Hepatocyte (in vitro differentiated cells): ENCODE data around the gene NUF2. TPM values are rescaled to one million over a fixed set of nuclear protein-coding genes. Genes with fewer than 3 reads are reported as not detected.
A peak's percentile ranks its signal among the peaks of the same experiment; 100 is the strongest.
"Not testable (repeated sequence)": the region's sequence is repeated elsewhere in the genome, so short reads cannot be mapped to it uniquely, and the experiment has no call there.

Experiments used
- DNase-seq: peaks from one replicate; pipeline ENCODE4 v3.0.0-alpha.2; 2016; ENCODE audit warnings: low spot score
- H2AFZ ChIP-seq: fragments of 200-600 bp; sonication (generic); 2 replicates; pipeline ENCODE4 v1.6.0; 2016; ENCODE audit warnings: antibody characterized with exemption, mild to moderate bottlenecking
- H3K27ac ChIP-seq: fragments of 200-600 bp; sonication (generic); 2 replicates; pipeline ENCODE4 v1.5.1; 2016; ENCODE audit warnings: mild to moderate bottlenecking
- H3K27me3 ChIP-seq: fragments of 200-600 bp; sonication (generic); 2 replicates; pipeline ENCODE4 v1.6.1; 2016
- H3K36me3 ChIP-seq: fragments of 200-600 bp; sonication (generic); replicated peaks from 2 replicates; pipeline ENCODE4 v1.5.1; 2016; ENCODE audit warnings: low read depth; ENCODE audit not compliant: insufficient read depth
- H3K4me1 ChIP-seq: fragments of 200-600 bp; sonication (generic); 2 replicates; pipeline ENCODE4 v1.5.1; 2016; ENCODE audit warnings: mild to moderate bottlenecking, moderate library complexity; ENCODE audit not compliant: insufficient read depth
- H3K4me2 ChIP-seq: fragments of 200-600 bp; sonication (generic); 2 replicates; pipeline ENCODE4 v1.6.0; 2016
- H3K4me3 ChIP-seq: fragments of 200-600 bp; sonication (generic); 2 replicates; pipeline ENCODE4 v1.5.1; 2016; ENCODE audit warnings: mild to moderate bottlenecking
- H3K79me2 ChIP-seq: fragments of 200-600 bp; sonication (generic); 2 replicates; pipeline ENCODE4 v1.6.0; 2017; ENCODE audit warnings: mild to moderate bottlenecking
- H3K9me2 ChIP-seq: fragments of 200-600 bp; sonication (generic); replicated peaks from 2 replicates; pipeline ENCODE4 v1.6.0; 2017; ENCODE audit warnings: mild to moderate bottlenecking; ENCODE audit not compliant: insufficient read depth
- H3K9me3 ChIP-seq: fragments of 200-600 bp; sonication (generic); 2 replicates; pipeline ENCODE4 v1.5.1; 2016; ENCODE audit warnings: low read depth, mild to moderate bottlenecking
- H4K20me1 ChIP-seq: fragments of 200-600 bp; sonication (generic); 2 replicates; pipeline ENCODE4 v1.6.0; 2016; ENCODE audit warnings: mild to moderate bottlenecking; ENCODE audit not compliant: insufficient read depth, poor library complexity, severe bottlenecking
- EZH2 ChIP-seq: fragments of 200-600 bp; sonication (generic); IDR thresholded peaks from 2 replicates; pipeline ENCODE4 v1.6.1; 2016; ENCODE audit warnings: antibody characterized with exemption, mild to moderate bottlenecking, borderline replicate concordance
- EZH2phosphoT487 ChIP-seq: fragments of 200-600 bp; sonication (generic); IDR thresholded peaks from one replicate; pipeline ENCODE4 v1.6.1; 2018; ENCODE audit warnings: antibody characterized with exemption, mild to moderate bottlenecking, low read depth, moderate library complexity; ENCODE audit not compliant: unreplicated experiment, severe bottlenecking
- WGBS: methylation state at CpG from one replicate; pipeline ENCODE4 v1.1.6; 2016; ENCODE audit warnings: low lambda C conversion rate; ENCODE audit errors: missing lambda C conversion rate; 5-methylcytosine and 5-hydroxymethylcytosine counted together
- polyA plus RNA-seq: library from polyadenylated mRNA; unstranded; fragments of >200 nt; fragmentation: Nextera tagmentation; extraction: Ambion mirVana; gene quantifications from 2 replicates; pipeline ENCODE4 v1.2.1, GENCODE V29; 2016
- total RNA-seq: library from RNA; depleted of rRNA; stranded (reverse); fragments of >200 nt; gene quantifications from 2 replicates; pipeline ENCODE4 v1.2.3, GENCODE V29; 2014
- TF ChIP-seq, protein P1 (sequence below): fragments of 200-600 bp; sonication (generic); IDR thresholded peaks from 2 replicates; pipeline ENCODE4 v1.5.1; 2016; ENCODE audit warnings: antibody characterized with exemption, mild to moderate bottlenecking; ENCODE audit not compliant: poor library complexity

NUF2 gene
- total and polyA plus RNA-seq, 2 experiments from 2014 or later, result 2.6 to 7.0 TPM

- peaks cover 3% of the 10 kb centered on the region for H3K4me1 ChIP-seq
- no peak for DNase-seq
- 28% methylated on average over 3 of the region's 3 CpGs for WGBS
- no peaks in the 10 kb centered on the region for H3K9me2 ChIP-seq
- H3K79me2 ChIP-seq, result peaks cover 18% of the 10 kb centered on the region
- H2AFZ ChIP-seq, result peak overlapping the region; percentile 98
- peak overlapping the region; percentile 87 for H3K4me2 ChIP-seq
- no peaks in the 10 kb centered on the region for H3K36me3 ChIP-seq
- peak overlapping the region; percentile 59 for H3K4me3 ChIP-seq
- no peaks in the 10 kb centered on the region for H3K9me3 ChIP-seq
- no peaks in the 10 kb centered on the region for H3K27me3 ChIP-seq
- H3K27ac ChIP-seq, result peak overlapping the region; percentile 86
- TF ChIP-seq, protein P1, sequence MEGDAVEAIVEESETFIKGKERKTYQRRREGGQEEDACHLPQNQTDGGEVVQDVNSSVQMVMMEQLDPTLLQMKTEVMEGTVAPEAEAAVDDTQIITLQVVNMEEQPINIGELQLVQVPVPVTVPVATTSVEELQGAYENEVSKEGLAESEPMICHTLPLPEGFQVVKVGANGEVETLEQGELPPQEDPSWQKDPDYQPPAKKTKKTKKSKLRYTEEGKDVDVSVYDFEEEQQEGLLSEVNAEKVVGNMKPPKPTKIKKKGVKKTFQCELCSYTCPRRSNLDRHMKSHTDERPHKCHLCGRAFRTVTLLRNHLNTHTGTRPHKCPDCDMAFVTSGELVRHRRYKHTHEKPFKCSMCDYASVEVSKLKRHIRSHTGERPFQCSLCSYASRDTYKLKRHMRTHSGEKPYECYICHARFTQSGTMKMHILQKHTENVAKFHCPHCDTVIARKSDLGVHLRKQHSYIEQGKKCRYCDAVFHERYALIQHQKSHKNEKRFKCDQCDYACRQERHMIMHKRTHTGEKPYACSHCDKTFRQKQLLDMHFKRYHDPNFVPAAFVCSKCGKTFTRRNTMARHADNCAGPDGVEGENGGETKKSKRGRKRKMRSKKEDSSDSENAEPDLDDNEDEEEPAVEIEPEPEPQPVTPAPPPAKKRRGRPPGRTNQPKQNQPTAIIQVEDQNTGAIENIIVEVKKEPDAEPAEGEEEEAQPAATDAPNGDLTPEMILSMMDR, result no peak
- TF ChIP-seq EZH2phosphoT487, result no peak
- no peak for TF ChIP-seq EZH2
- no peaks in the 10 kb centered on the region for H4K20me1 ChIP-seq
These were observed 863 bp upstream of the NUF2 start for GRCh38 chr1:163320891-163321290.

DNA sequence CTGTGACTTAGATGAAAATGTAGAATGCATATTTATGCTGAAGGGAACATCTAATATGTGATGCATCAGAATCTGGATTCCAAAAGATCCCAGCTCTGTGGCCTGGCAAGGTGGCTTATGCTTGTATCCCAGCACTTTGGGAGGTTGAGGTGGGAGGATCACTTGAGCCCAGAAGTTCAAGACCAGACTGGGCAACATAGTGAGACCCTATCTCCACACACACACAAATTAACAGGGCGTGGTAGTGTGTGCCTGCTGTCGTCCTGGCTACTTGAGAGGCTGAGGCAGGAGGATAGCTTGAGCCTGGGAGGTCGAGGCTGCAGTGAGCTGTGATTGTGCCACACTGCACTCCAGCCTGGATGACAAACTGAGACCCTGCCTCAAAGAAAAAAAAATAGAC, 1.6 kb downstream of the NUF2 start:
- Histone ChIP-seq H3K79me2 (peaks cover 18% of the 10 kb centered on the region), H3K4me2 (peak overlapping the region; percentile 85)
- not testable (repeated sequence) for H3K27ac ChIP-seq, H3K9me3 ChIP-seq, DNase-seq, H2AFZ ChIP-seq, H3K4me3 ChIP-seq, H3K9me2 ChIP-seq, H3K36me3 ChIP-seq, H3K4me1 ChIP-seq, H3K27me3 ChIP-seq, H4K20me1 ChIP-seq
- WGBS, result 92% methylated on average over 3 of the region's 3 CpGs

- Histone ChIP-seq H3K27ac (no peak overlapping the region), H3K27me3 (no peaks in the 10 kb centered on the region), H3K4me1 (no peaks in the 10 kb centered on the region), H3K9me3 (no peaks in the 10 kb centered on the region), H2AFZ (no peak overlapping the region), H4K20me1 (no peaks in the 10 kb centered on the region), H3K4me3 (no peak overlapping the region), H3K9me2 (no peaks in the 10 kb centered on the region), H3K4me2 (no peak overlapping the region), H3K79me2 (no peaks in the 10 kb centered on the region), H3K36me3 (no peaks in the 10 kb centered on the region)
- WGBS, result 99% methylated on average over 2 of the region's 2 CpGs
- no peak for DNase-seq
- TF ChIP-seq EZH2 (no peak), EZH2phosphoT487 (no peak)
- TF ChIP-seq, protein P1, result no peak
These were observed 9.4 kb downstream of the NUF2 start for GRCh38 chr1:163331116-163331515.

- 88% methylated on average over 1 of the region's 1 CpG for WGBS
These were observed 13.5 kb downstream of the NUF2 start for GRCh38 chr1:163335216-163335615.

More at GRCh38 chr1:163335216-163335615, 13.5 kb downstream of the NUF2 start:
- H3K4me2 ChIP-seq, result no peak overlapping the region
- no peaks in the 10 kb centered on the region for H3K79me2 ChIP-seq
- no peak overlapping the region for H3K27ac ChIP-seq
- H3K27me3 ChIP-seq, result no peaks in the 10 kb centered on the region
- no peak for DNase-seq
- H3K4me3 ChIP-seq, result no peak overlapping the region
- no peak for TF ChIP-seq EZH2phosphoT487
- TF ChIP-seq, protein P1, result no peak
- no peak for TF ChIP-seq EZH2
- no peaks in the 10 kb centered on the region for H3K36me3 ChIP-seq
- H3K9me2 ChIP-seq, result no peaks in the 10 kb centered on the region
- H3K9me3 ChIP-seq, result no peaks in the 10 kb centered on the region
- no peak overlapping the region for H2AFZ ChIP-seq
- H4K20me1 ChIP-seq, result no peaks in the 10 kb centered on the region
- no peaks in the 10 kb centered on the region for H3K4me1 ChIP-seq
